H1 (cell line): ENCODE data around the gene CDK5R2.

Experiments used
- EZH2 ChIP-seq: fragments of 200-600 bp; sonication (generic); IDR thresholded peaks from 2 replicates; pipeline ENCODE4 v1.7.1; 2012; ENCODE audit warnings: low read depth, mild to moderate bottlenecking, moderate library complexity, low read length, inconsistent platforms; ENCODE audit not compliant: severe bottlenecking
- JUN ChIP-seq: IDR thresholded peaks from 2 replicates; pipeline ENCODE4 v1.6.1; 2011; ENCODE audit warnings: low read depth, mild to moderate bottlenecking, improper control_type of control experiment, low read length
- PHF8 ChIP-seq: fragments of 200-600 bp; sonication (generic); conservative IDR thresholded peaks from 2 replicates; pipeline ENCODE4 v1.7.1; 2012; ENCODE audit warnings: low read depth, mild to moderate bottlenecking, inconsistent platforms, low read length, moderate library complexity
- POLR2A ChIP-seq, 2 experiments: IDR thresholded peaks; 1 replicate in 1 of 2; 2 replicates in 1 of 2; pipeline ENCODE4 v1.6.1; 2011; ENCODE audit warnings: low read depth in 2 of 2, low read length in 2 of 2, mild to moderate bottlenecking in 2 of 2; ENCODE audit errors: control extremely low read depth in 1 of 2
- POLR2AphosphoS5 ChIP-seq: IDR thresholded peaks from 2 replicates; pipeline ENCODE4 v1.6.1; 2011; ENCODE audit warnings: low read depth, low read length
- SIX5 ChIP-seq: IDR thresholded peaks from 2 replicates; pipeline ENCODE4 v1.6.1; 2011; ENCODE audit warnings: mild to moderate bottlenecking, low read depth, low read length
- SP4 ChIP-seq: IDR thresholded peaks from 2 replicates; pipeline ENCODE4 v1.6.1; 2012; ENCODE audit warnings: low read length, inconsistent platforms
- SRF ChIP-seq: IDR thresholded peaks from 2 replicates; pipeline ENCODE4 v1.6.1; 2011; ENCODE audit warnings: mild to moderate bottlenecking, low read depth, low read length, moderate library complexity
- TAF1 ChIP-seq: IDR thresholded peaks from 2 replicates; pipeline ENCODE4 v1.6.1; 2011; ENCODE audit warnings: mild to moderate bottlenecking, low read depth, low read length
- TF ChIP-seq, protein P1 (sequence below), 3 experiments: IDR thresholded peaks; 1 replicate in 2 of 3; 2 replicates in 1 of 3; pipeline versions ENCODE4 v1.5.1 to v1.6.1; 2011; ENCODE audit warnings: low read length in 3 of 3, mild to moderate bottlenecking in 3 of 3, inconsistent platforms in 2 of 3, low read depth in 1 of 3, moderate library complexity in 1 of 3; ENCODE audit not compliant: insufficient read depth in 1 of 3; ENCODE audit errors: control extremely low read depth in 1 of 3

DNA sequence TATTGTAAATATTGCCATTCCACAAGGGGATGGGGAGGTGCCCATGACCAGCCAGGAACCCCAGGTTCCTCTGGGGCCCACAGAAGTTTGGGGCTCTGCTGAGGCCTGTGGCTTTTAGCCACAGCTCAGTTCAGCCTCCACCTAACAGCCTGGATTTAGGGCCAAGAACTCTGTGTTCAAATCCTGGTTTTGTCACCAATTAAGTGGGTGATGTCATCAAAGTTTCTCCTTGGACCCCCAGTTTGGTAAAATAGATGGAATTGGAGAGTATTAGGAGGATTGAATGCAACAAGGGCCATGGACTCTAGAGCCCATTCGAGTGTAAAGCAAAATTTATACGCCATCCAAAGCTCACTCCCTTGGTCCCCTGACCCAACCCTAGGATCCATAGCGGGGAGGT, 28.7 kb downstream of the CDK5R2 start:
- TF ChIP-seq, protein P1, sequence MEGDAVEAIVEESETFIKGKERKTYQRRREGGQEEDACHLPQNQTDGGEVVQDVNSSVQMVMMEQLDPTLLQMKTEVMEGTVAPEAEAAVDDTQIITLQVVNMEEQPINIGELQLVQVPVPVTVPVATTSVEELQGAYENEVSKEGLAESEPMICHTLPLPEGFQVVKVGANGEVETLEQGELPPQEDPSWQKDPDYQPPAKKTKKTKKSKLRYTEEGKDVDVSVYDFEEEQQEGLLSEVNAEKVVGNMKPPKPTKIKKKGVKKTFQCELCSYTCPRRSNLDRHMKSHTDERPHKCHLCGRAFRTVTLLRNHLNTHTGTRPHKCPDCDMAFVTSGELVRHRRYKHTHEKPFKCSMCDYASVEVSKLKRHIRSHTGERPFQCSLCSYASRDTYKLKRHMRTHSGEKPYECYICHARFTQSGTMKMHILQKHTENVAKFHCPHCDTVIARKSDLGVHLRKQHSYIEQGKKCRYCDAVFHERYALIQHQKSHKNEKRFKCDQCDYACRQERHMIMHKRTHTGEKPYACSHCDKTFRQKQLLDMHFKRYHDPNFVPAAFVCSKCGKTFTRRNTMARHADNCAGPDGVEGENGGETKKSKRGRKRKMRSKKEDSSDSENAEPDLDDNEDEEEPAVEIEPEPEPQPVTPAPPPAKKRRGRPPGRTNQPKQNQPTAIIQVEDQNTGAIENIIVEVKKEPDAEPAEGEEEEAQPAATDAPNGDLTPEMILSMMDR (IDR thresholded peaks at IDR 0.05; ENCODE audit: control extremely low read depth in 1 of 3, insufficient read depth in 1 of 3, low read depth in 1 of 3, low read length in 3 of 3): no peak
- TF ChIP-seq JUN (no peak), SIX5 (no peak), TAF1 (no peak), SP4 (no peak), POLR2A (IDR thresholded peaks at IDR 0.05; ENCODE audit: control extremely low read depth in 1 of 2, low read depth in 2 of 2, low read length in 2 of 2) (no peak), SRF (no peak), POLR2AphosphoS5 (no peak), EZH2 (no peak), PHF8 (no peak)
